ENCODE data around the gene STK32C.

DNA sequence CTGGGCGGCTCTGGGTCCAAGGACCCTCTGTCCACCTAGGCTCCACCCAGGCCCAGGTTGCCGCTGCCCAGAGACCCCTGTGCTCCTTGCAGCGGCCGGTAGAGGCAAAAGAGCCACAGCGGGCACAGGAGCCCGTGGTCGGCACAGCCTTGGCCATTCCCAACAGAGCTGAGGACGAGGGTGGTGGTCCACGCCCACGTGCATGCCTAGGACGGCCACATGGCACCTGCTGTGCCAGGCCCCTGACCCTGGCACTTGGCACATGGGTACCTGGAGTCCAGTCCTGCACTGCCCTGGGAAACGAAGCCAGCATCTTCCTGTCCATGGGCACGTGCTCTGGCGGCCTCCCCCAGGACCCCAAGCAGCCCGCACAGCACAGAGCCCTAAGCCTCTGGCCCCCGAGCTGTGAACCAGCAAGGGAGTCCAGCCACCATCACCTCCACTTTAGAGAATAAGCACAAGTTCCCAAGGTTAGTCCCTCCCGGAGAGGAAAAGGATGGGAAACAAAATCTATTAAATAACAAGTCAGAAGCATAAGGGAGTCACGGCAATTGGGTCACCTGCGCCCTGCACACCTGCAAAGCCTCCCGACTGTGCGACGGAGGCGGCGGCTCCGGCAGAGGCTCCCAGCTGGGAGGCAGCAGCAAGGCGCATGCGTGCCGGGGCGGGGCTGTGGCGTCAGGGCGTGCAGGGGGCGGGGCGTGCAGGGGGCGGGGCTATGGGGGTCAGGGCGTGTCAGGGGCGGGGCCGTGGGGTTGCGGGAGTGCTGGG lies 59.1 kb downstream of the STK32C start:
- TF ChIP-seq POLR2A (IDR thresholded peaks at IDR 0.05), result no peak
- TF ChIP-seq, protein P1, sequence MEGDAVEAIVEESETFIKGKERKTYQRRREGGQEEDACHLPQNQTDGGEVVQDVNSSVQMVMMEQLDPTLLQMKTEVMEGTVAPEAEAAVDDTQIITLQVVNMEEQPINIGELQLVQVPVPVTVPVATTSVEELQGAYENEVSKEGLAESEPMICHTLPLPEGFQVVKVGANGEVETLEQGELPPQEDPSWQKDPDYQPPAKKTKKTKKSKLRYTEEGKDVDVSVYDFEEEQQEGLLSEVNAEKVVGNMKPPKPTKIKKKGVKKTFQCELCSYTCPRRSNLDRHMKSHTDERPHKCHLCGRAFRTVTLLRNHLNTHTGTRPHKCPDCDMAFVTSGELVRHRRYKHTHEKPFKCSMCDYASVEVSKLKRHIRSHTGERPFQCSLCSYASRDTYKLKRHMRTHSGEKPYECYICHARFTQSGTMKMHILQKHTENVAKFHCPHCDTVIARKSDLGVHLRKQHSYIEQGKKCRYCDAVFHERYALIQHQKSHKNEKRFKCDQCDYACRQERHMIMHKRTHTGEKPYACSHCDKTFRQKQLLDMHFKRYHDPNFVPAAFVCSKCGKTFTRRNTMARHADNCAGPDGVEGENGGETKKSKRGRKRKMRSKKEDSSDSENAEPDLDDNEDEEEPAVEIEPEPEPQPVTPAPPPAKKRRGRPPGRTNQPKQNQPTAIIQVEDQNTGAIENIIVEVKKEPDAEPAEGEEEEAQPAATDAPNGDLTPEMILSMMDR (IDR thresholded peaks at IDR 0.05 in 4 of 5, conservative IDR thresholded peaks at IDR 0.05 in 1 of 5), result no peak

Measured in gastrocnemius medialis (tissue), 4 donors.